HG02623 (cell line): ENCODE measurements around the gene RPLP1.

Source experiments
- ATAC-seq: cut with Tn5 transposase; IDR thresholded peaks from one replicate; pipeline ENCODE4 v1.9.1; 2021; ENCODE audit warnings: moderate library complexity; ENCODE audit not compliant: unreplicated experiment

Gene RPLP1

DNA sequence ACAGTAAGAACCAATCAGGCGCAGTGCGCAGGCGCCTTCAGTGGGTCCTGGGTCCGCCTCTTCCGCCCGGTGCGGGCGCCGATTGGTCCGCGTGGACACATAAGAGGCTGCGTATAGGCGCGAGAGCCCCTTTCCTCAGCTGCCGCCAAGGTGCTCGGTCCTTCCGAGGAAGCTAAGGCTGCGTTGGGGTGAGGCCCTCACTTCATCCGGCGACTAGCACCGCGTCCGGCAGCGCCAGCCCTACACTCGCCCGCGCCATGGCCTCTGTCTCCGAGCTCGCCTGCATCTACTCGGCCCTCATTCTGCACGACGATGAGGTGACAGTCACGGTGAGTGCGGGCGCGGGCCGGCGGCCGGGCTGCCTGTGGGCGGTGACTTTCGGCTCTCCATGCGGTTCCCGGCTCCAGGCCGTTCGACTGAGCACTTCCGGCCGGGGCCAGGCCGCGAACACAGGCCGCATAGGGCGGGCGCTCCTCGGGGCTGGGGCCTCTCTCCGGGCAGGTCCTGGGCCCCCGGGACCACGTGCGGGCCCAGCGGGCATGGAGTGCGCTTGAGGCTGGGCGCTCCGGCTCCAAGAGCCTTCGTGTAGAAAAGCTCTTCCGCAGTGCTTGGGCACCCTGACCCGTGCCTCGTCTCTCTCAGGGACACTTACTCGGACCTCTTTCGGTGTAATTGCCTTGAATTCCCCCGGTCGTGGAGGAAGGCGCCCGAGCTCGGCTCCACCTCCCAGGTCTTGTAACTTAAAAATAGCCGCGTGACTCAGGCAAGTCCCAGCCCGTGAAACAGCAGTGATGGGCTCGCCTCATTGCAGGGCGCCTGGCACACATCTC lies at the start of gene RPLP1:
Gene RPLP1 (plus strand): TSS at position 127 of the 830 bp plus-strand sequence. CDS start 131 bp downstream, at position 258.
- ATAC-seq, result peak; percentile 72

DNA sequence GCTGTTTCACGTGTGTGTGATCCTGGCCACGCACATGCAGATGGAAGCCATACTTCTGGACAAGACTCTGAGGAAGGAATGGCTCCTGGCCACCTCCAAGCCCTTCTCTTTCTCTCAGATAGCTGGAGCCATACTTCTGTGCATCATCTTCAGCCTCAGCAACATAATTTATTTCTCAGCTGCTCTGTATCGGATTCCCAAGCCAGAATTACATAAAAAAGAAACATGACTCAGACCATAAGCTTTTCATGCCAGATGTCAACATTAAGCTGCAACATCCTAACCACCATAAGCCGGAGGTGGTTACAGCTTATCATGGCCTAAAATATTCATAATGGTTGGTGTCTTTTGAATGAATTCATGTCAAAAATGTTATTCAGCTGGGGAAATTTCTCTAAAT lies 49.0 kb upstream of the RPLP1 start:
- no peak for ATAC-seq

GRCh38 chr15:69405110-69405509 lies 47.5 kb upstream of the RPLP1 start:
- no peak for ATAC-seq

- no peak for ATAC-seq
These were observed 44.8 kb upstream of the RPLP1 start for GRCh38 chr15:69407719-69408400.

GRCh38 chr15:69408841-69409240 lies 43.8 kb upstream of the RPLP1 start:
- no peak for ATAC-seq

- ATAC-seq, result no peak
These were observed 42.3 kb upstream of the RPLP1 start for GRCh38 chr15:69410248-69410874.

GRCh38 chr15:69412274-69412673 lies 40.3 kb upstream of the RPLP1 start:
- ATAC-seq, result no peak

GRCh38 chr15:69412701-69413100 lies 39.9 kb upstream of the RPLP1 start:
- no peak for ATAC-seq

- ATAC-seq, result peak; percentile 92
These were observed 38.6 kb upstream of the RPLP1 start, which contains the start of gene KIF23 for GRCh38 chr15:69413822-69414700. TSS of gene KIF23 (plus strand) at chr15:69414349. CDS start at chr15:69414466, 117 bp downstream.

GRCh38 chr15:69414701-69415167 lies 37.9 kb upstream of the RPLP1 start:
- ATAC-seq, result peak; percentile 23

DNA sequence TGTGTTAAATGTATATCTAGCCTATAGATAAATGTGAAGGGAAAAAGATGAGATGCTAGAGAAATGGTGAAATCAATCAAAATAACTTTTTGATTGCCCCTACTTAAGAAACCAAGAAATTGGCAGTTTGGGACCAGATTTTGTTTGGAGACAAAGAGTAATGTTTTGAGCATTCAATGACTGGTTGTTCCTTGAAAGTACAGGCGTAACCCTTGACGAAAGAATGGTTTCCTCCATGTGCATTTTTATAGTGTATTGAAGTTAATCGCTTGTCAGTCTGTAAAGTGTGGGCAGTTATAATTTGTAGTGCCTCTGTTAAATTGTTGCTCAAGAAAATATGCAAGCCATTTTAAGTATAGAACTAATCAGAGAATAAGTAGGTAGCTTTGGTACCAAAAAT lies 37.2 kb upstream of the RPLP1 start:
- no peak for ATAC-seq

DNA sequence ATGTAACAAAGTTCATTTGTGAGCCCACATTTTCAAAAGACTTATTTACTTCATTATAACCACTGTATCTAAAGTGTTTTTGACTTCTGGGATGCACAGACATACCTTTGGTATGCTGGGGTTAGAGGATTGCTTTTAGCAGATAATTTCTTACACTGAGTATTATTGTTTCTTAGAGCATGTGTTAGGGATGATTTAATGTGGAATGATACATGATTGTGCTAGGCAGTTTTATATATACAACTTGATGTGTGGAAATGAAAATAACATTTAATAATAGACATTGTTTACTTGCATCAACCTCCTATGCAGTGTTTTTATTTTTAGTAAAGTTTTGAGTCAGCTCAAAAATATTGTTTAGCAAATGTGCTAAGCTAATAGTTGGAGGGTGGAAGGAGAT lies 35.0 kb upstream of the RPLP1 start:
- ATAC-seq, result no peak

DNA sequence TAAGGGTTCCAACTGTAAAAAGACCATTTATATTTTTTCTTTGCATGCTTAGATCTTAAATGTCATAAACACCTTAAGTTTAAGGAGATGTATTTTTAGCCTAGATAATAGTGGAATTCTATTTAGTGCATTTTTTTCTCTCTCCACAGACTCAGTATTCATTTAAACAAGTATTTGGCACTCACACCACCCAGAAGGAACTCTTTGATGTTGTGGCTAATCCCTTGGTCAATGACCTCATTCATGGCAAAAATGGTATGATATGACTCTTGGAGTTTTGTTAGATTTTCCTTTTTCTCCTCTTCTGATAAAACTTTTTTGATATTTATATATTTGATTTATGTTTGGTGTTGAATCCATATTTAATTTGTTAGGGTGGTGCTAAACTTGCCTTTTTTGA lies 31.1 kb upstream of the RPLP1 start:
- ATAC-seq, result no peak

DNA sequence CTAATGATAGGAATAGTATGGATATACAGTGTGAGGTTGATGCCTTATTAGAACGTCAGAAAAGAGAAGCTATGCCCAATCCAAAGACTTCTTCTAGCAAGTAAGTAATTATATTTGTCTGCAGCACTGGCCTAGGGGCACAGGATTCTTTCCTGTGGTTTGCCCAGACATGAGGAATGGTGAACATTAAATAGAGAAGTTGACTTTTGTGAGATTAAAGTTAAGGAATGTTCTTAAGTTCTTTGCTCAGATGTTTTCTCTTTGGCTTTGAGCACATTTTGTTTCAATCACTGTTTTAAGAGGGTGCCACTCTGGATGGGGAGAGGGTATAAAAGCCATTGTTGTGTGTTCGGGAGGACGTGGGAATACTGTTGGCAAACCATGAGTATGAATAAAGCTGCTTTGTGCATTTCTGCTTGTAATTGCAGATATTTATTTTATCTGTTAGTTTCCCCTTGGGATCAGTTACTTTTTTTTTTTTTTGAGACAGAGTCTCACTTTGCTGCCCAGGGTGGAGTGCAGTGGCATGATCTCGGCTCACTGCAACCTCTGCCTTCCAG lies 30.2 kb upstream of the RPLP1 start:
- ATAC-seq, result no peak

DNA sequence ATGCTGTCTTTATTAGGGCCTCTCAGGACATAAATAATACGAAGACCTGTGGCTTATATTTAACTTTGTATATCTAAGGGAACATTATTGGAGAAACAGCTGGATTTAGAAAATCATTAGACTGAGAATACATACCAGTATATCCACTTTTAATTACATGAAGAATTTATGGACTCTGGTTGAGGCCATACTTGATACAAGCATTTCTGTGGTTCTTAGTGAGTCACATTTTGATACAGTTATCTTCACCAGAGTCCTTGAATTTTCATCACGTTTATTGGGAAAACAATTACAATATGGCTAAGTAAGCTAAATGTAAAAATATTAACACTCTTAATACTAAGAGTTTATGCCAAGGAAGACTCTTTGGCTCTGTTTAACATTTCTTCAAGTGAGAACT lies 28.6 kb upstream of the RPLP1 start:
- no peak for ATAC-seq

GRCh38 chr15:69424748-69425413 lies 27.7 kb upstream of the RPLP1 start:
- ATAC-seq, result no peak

GRCh38 chr15:69433831-69434230 lies 18.8 kb upstream of the RPLP1 start:
- ATAC-seq, result no peak

DNA sequence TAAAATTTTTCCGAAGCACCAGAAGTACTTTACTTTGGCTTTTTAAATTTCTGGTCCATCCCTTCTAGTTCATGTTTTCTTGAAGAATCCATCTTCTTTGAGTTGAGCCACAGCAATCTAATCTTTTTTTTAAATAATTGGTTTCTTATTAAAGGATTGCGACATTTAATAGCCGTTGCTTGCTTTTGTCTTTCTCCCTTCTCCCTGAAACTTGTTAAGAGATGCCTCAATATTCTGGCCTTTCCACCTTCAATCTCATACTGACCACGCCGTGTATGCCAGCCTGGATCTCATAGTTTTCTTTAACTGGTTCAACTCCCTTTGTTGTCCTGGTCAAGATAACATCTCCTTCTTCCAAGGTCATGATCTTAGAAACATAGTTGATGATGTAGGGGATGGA lies 18.4 kb upstream of the RPLP1 start:
- ATAC-seq, result no peak

DNA sequence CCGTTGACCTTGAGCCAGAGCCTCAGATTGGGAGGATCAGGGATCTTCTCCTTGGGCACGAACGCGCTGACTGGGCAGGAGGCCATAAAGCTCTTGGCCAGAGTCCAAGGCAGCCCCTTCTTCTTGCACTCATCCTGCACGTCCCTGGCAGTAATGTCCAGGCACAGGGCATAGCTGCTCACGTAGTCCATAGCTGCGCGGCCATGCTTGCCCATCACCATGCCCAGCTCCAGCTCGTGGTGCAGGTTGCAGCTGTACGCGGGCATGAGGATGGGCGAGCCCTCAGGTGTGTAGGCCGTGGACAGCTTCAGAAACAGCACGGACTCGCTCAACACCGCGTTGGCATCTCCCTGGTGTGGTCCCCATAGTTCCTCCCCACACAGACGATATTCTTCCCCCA lies 17.9 kb upstream of the RPLP1 start:
- no peak for ATAC-seq

DNA sequence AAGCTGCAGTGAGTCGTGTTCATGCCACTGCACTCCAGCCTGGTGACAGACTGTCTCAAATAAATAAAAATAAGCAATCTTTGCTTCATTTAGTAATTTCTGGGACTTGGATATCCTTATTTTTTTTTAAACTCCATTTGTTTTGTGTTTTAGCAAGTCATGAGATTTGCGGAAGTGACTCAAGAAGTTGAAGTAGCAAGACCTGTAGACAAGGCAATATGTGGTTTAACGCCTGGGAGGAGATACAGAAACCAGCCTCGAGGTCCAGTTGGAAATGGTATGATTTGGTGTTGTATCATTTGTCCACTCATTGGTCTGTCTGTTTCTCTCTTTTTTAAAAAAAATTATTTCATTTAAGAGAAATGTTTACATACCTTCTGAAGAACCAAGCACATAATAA lies 16.6 kb upstream of the RPLP1 start:
- no peak for ATAC-seq
